Keratinocyte (primary cell): ENCODE measurements around the gene COL21A1. TPM values are rescaled to one million over a fixed set of nuclear protein-coding genes. Genes with fewer than 3 reads are reported as not detected.

Experiments
- DNase-seq: peaks from one replicate; pipeline ENCODE4 v3.0.0-alpha.2; 2011; ENCODE audit warnings: low read depth, missing footprints, low spot score
- FAIRE-seq: peaks from 2 replicates; lab custom pipeline; 2011; peaks lifted over from hg19 to GRCh38; lab: Jason Lieb, UNC
- H2AFZ ChIP-seq: 2 replicates; pipeline ENCODE4 v1.6.0; 2012; ENCODE audit warnings: low read length, control low read depth, inconsistent platforms; ENCODE audit not compliant: control insufficient read depth
- H3K27ac ChIP-seq: 2 replicates; pipeline ENCODE4 v1.5.1; 2011; ENCODE audit warnings: low read length; ENCODE audit not compliant: control insufficient read depth, insufficient read depth
- H3K27me3 ChIP-seq: 3 replicates; pipeline ENCODE4 v1.6.0; 2011; ENCODE audit warnings: low read length; ENCODE audit not compliant: control insufficient read depth, insufficient read depth; ENCODE audit errors: extremely low read depth
- H3K36me3 ChIP-seq, 2 experiments: 2 replicates in 1 of 2; 3 replicates in 1 of 2; pipeline ENCODE4 v1.5.1; 2011; ENCODE audit warnings: low read length in 2 of 2, mild to moderate bottlenecking in 1 of 2; ENCODE audit not compliant: control insufficient read depth in 2 of 2, insufficient read depth in 2 of 2; ENCODE audit errors: extremely low read depth in 1 of 2
- H3K4me1 ChIP-seq: 3 replicates; pipeline ENCODE4 v1.5.1; 2011; ENCODE audit warnings: low read length; ENCODE audit not compliant: control insufficient read depth, insufficient read depth; ENCODE audit errors: extremely low read depth
- H3K4me2 ChIP-seq: 3 replicates; pipeline ENCODE4 v1.6.0; 2011; ENCODE audit warnings: low read depth, low read length; ENCODE audit not compliant: control insufficient read depth, insufficient read depth; ENCODE audit errors: extremely low read depth
- H3K4me3 ChIP-seq, 3 experiments: fragments of 200-600 bp in 1 of 3; sonication (generic) in 1 of 3; 2 replicates in 2 of 3; 3 replicates in 1 of 3; pipeline ENCODE4 v1.5.1; 2011 to 2016; ENCODE audit warnings: low read length in 3 of 3, mild to moderate bottlenecking in 3 of 3, control low read depth in 2 of 3, inconsistent platforms in 1 of 3, low read depth in 1 of 3, mixed read lengths in 1 of 3, mixed run types in 1 of 3, moderate library complexity in 1 of 3; ENCODE audit not compliant: control insufficient read depth in 2 of 3, insufficient read depth in 2 of 3; ENCODE audit errors: extremely low read depth in 1 of 3
- H3K79me2 ChIP-seq: 2 replicates; pipeline ENCODE4 v1.6.0; 2012; ENCODE audit warnings: low read length; ENCODE audit not compliant: control insufficient read depth, insufficient read depth
- H3K9ac ChIP-seq: 3 replicates; pipeline ENCODE4 v1.6.0; 2011; ENCODE audit warnings: low read length; ENCODE audit not compliant: control insufficient read depth, insufficient read depth; ENCODE audit errors: extremely low read depth
- H3K9me1 ChIP-seq: 3 replicates; pipeline ENCODE4 v1.6.0; 2011; ENCODE audit warnings: low read length; ENCODE audit not compliant: control insufficient read depth, insufficient read depth; ENCODE audit errors: extremely low read depth
- H3K9me3 ChIP-seq: 2 replicates; pipeline ENCODE4 v1.5.1; 2012; ENCODE audit warnings: low read depth, low read length; ENCODE audit not compliant: control insufficient read depth
- H4K20me1 ChIP-seq: 3 replicates; pipeline ENCODE4 v1.6.0; 2011; ENCODE audit warnings: low read length; ENCODE audit not compliant: control insufficient read depth, insufficient read depth; ENCODE audit errors: extremely low read depth
- CTCF ChIP-seq, 3 experiments: IDR thresholded peaks in 1 of 3; conservative IDR thresholded peaks in 1 of 3; optimal IDR thresholded peaks in 1 of 3; 2 replicates in 2 of 3; 3 replicates in 1 of 3; pipeline versions ENCODE3 to v1.5.1; 2011; ENCODE audit warnings: low read length in 3 of 3, mild to moderate bottlenecking in 3 of 3, moderate library complexity in 2 of 3, control low read depth in 1 of 3, inconsistent platforms in 1 of 3; ENCODE audit not compliant: insufficient read depth in 2 of 3; ENCODE audit errors: extremely low read depth in 1 of 3
- EZH2 ChIP-seq: IDR thresholded peaks from one replicate; pipeline ENCODE4 v1.6.1; 2012; ENCODE audit warnings: inconsistent platforms, mild to moderate bottlenecking, low read length, moderate library complexity
- dilution Hi-C: fragments of 300-500 bp; cut with MboI; formaldehyde crosslinking; loops from one replicate; pipeline ENCODE4 v1.7.0; 2020; ENCODE audit warnings: low sequenced_read_pairs; ENCODE audit not compliant: extremely low pct_ligation_motif_present
- polyA plus RNA-seq, 5 experiments: library from polyadenylated mRNA; depleted of rRNA in 3 of 5; stranded (reverse) in 3 of 5; stranded (forward) in 1 of 5; unstranded in 1 of 5; fragments of >200 nt; gene quantifications; 1 replicate in 1 of 5; 2 replicates in 3 of 5; 3 replicates in 1 of 5; pipeline versions ENCODE4 v1.2.1 to v1.2.3, GENCODE V29; 2011 to 2012; ENCODE audit warnings: missing spikeins in 2 of 5, low read depth in 1 of 5, low replicate concordance in 1 of 5

Gene COL21A1
- polyA plus RNA-seq, 1 donor (not counting 4 experiments of a cell fraction or from before 2014, with no cell fraction given): 0.16 TPM

GRCh38 chr6:56115715-56116114, 131.7 kb downstream of the COL21A1 start:
- FAIRE-seq: no peak

GRCh38 chr6:56109149-56109548, 138.2 kb downstream of the COL21A1 start:
- Histone ChIP-seq H3K9ac (no peak overlapping the region), H3K4me2 (no peak overlapping the region), H3K27ac (no peak overlapping the region), H2AFZ (no peak overlapping the region), H3K27me3 (no peaks in the 10 kb centered on the region), H3K79me2 (no peaks in the 10 kb centered on the region), H3K36me3 (no peaks in the 10 kb centered on the region), H3K4me3 (no peak overlapping the region), H3K9me3 (no peaks in the 10 kb centered on the region), H3K9me1 (no peaks in the 10 kb centered on the region), H3K4me1 (no peaks in the 10 kb centered on the region), H4K20me1 (no peaks in the 10 kb centered on the region)
- DNase-seq (no peak), FAIRE-seq (no peak)
- dilution Hi-C loops: no loop called here
- no peak for TF ChIP-seq EZH2
- no peak for TF ChIP-seq CTCF (optimal IDR thresholded peaks at IDR 0.05 in 1 of 3, IDR thresholded peaks at IDR 0.05 in 1 of 3, conservative IDR thresholded peaks at IDR 0.05 in 1 of 3; ENCODE audit: extremely low read depth in 1 of 3, insufficient read depth in 2 of 3, low read length in 3 of 3)

More at GRCh38 chr6:56115715-56116114, 131.7 kb downstream of the COL21A1 start:
- dilution Hi-C loops: no loop called here
- H2AFZ ChIP-seq: no peak overlapping the region
- H3K9me1 ChIP-seq: no peaks in the 10 kb centered on the region
- H3K9me3 ChIP-seq: no peaks in the 10 kb centered on the region
- DNase-seq: no peak
- no peak overlapping the region for H3K9ac ChIP-seq
- no peaks in the 10 kb centered on the region for H3K79me2 ChIP-seq
- H3K27ac ChIP-seq: no peak overlapping the region
- no peaks in the 10 kb centered on the region for H3K36me3 ChIP-seq
- no peak for TF ChIP-seq CTCF (optimal IDR thresholded peaks at IDR 0.05 in 1 of 3, IDR thresholded peaks at IDR 0.05 in 1 of 3, conservative IDR thresholded peaks at IDR 0.05 in 1 of 3; ENCODE audit: extremely low read depth in 1 of 3, insufficient read depth in 2 of 3, low read length in 3 of 3)
- no peak for TF ChIP-seq EZH2
- no peak overlapping the region for H3K4me2 ChIP-seq
- no peaks in the 10 kb centered on the region for H3K4me1 ChIP-seq
- H3K27me3 ChIP-seq: no peaks in the 10 kb centered on the region
- H4K20me1 ChIP-seq: no peaks in the 10 kb centered on the region
- H3K4me3 ChIP-seq: no peak overlapping the region
